GM23338 (cell line): ENCODE data around the gene EP300. TPM values are rescaled to one million over a fixed set of nuclear protein-coding genes. Genes with fewer than 3 reads are reported as not detected.
A peak's percentile ranks its signal among the peaks of the same experiment; 100 is the strongest.

Experiments
- ATAC-seq: fragments of 200-7000 bp; cut with Tn5 transposase; 3 replicates; pipeline ENCODE4 v1.9.1; 2020
- DNase-seq: peaks from one replicate; pipeline ENCODE4 v3.0.0-alpha.2; 2015; ENCODE audit warnings: low spot score
- H2AFZ ChIP-seq: fragments of 200-600 bp; sonication (generic); 2 replicates; pipeline ENCODE4 v1.8.0; 2016; ENCODE audit warnings: antibody characterized with exemption, mild to moderate bottlenecking, moderate library complexity
- H3F3A ChIP-seq: fragments of 200-600 bp; sonication (generic); replicated peaks from 2 replicates; pipeline ENCODE4 v1.8.0; 2017; ENCODE audit warnings: antibody characterized with exemption, mixed run types, low read depth
- H3K27ac ChIP-seq: fragments of 200-600 bp; sonication (generic); 2 replicates; pipeline ENCODE4 v1.6.1; 2016; ENCODE audit warnings: low read depth
- H3K27me3 ChIP-seq: fragments of 200-600 bp; sonication (generic); 2 replicates; pipeline ENCODE4 v1.8.0; 2016; ENCODE audit warnings: mild to moderate bottlenecking, mixed run types, moderate library complexity; ENCODE audit not compliant: insufficient read depth
- H3K36me3 ChIP-seq: fragments of 200-600 bp; sonication (generic); 2 replicates; pipeline ENCODE4 v1.8.0; 2016; ENCODE audit warnings: mild to moderate bottlenecking; ENCODE audit not compliant: insufficient read depth
- H3K4me1 ChIP-seq: fragments of 200-600 bp; sonication (generic); 2 replicates; pipeline ENCODE4 v1.8.0; 2016; ENCODE audit warnings: mild to moderate bottlenecking, moderate library complexity; ENCODE audit not compliant: insufficient read depth
- H3K4me2 ChIP-seq: fragments of 200-600 bp; sonication (generic); 2 replicates; pipeline ENCODE4 v1.7.1; 2017; ENCODE audit warnings: mixed run types
- H3K4me3 ChIP-seq: fragments of 200-600 bp; sonication (generic); 2 replicates; pipeline ENCODE4 v1.6.1; 2016; ENCODE audit warnings: mixed run types
- H3K79me2 ChIP-seq: fragments of 200-600 bp; sonication (generic); replicated peaks from 2 replicates; pipeline ENCODE4 v1.8.0; 2017; ENCODE audit warnings: mild to moderate bottlenecking; ENCODE audit not compliant: insufficient read depth
- H3K9me2 ChIP-seq: fragments of 200-600 bp; sonication (generic); 2 replicates; pipeline ENCODE4 v1.8.0; 2017; ENCODE audit not compliant: insufficient read depth
- H4K20me1 ChIP-seq: fragments of 200-600 bp; sonication (generic); replicated peaks from 2 replicates; pipeline ENCODE4 v1.8.0; 2017; ENCODE audit warnings: mild to moderate bottlenecking; ENCODE audit not compliant: insufficient read depth
- H3K27ac Mint-ChIP-seq: 2 replicates; pipeline ENCODE4 v1.8.0; 2020; ENCODE audit warnings: inconsistent platforms, mild to moderate bottlenecking, moderate library complexity, mixed read lengths
- H3K27me3 Mint-ChIP-seq: 3 replicates; pipeline ENCODE4 v1.8.0; 2022; ENCODE audit warnings: low read depth, mild to moderate bottlenecking, moderate library complexity, mixed read lengths, inconsistent platforms; ENCODE audit not compliant: insufficient read depth, poor library complexity
- H3K36me3 Mint-ChIP-seq: 3 replicates; pipeline ENCODE4 v1.8.0; 2021; ENCODE audit warnings: low read depth, mild to moderate bottlenecking, inconsistent platforms, moderate library complexity, mixed read lengths
- H3K4me1 Mint-ChIP-seq: 3 replicates; pipeline ENCODE4 v1.8.0; 2020; ENCODE audit warnings: mild to moderate bottlenecking, inconsistent platforms, mixed read lengths
- H3K4me3 Mint-ChIP-seq: 3 replicates; pipeline ENCODE4 v1.8.0; 2021; ENCODE audit warnings: moderate library complexity, mild to moderate bottlenecking, inconsistent platforms, mixed read lengths
- H3K9me3 Mint-ChIP-seq: 3 replicates; pipeline ENCODE4 v1.8.0; 2020; ENCODE audit warnings: moderate library complexity, mild to moderate bottlenecking, inconsistent platforms, mixed read lengths
- CREB1 ChIP-seq: fragments of 250-450 bp; sonication (Bioruptor Pico); IDR thresholded peaks from 2 replicates; pipeline ENCODE4 v1.5.0; 2020; ENCODE audit warnings: low read depth, mild to moderate bottlenecking, moderate library complexity
- CTCF ChIP-seq, 2 experiments: fragments of 200-600 bp in 1 of 2; sonication (generic) in 1 of 2; conservative IDR thresholded peaks; 2 replicates each; pipeline versions ENCODE4 v1.5.1 to v1.6.1; 2016 to 2017; ENCODE audit warnings: antibody characterized with exemption in 2 of 2, low read depth in 2 of 2, mild to moderate bottlenecking in 2 of 2, moderate library complexity in 1 of 2
- ETS1 ChIP-seq: IDR thresholded peaks from 2 replicates; pipeline ENCODE4 v1.6.1; 2016; ENCODE audit warnings: antibody characterized with exemption
- EZH2 ChIP-seq: fragments of 200-600 bp; sonication (generic); IDR thresholded peaks from one replicate; pipeline ENCODE4 v1.8.0; 2017; ENCODE audit warnings: antibody characterized with exemption, mild to moderate bottlenecking, low read depth; ENCODE audit not compliant: unreplicated experiment
- EZH2phosphoT487 ChIP-seq: fragments of 200-600 bp; sonication (generic); IDR thresholded peaks from one replicate; pipeline ENCODE4 v1.8.1; 2018; ENCODE audit warnings: antibody characterized with exemption; ENCODE audit not compliant: unreplicated experiment
- JUNB ChIP-seq: IDR thresholded peaks from one replicate; pipeline ENCODE4 v1.6.1; 2016; ENCODE audit warnings: antibody characterized with exemption; ENCODE audit not compliant: unreplicated experiment
- NANOG ChIP-seq: IDR thresholded peaks from 2 replicates; pipeline ENCODE4 v1.6.1; 2016; ENCODE audit warnings: antibody characterized with exemption, borderline replicate concordance
- POLR2AphosphoS5 ChIP-seq: IDR thresholded peaks from 2 replicates; pipeline ENCODE4 v1.6.1; 2016; ENCODE audit warnings: antibody characterized with exemption, low read depth
- REST ChIP-seq: IDR thresholded peaks from one replicate; pipeline ENCODE4 v1.6.1; 2018; ENCODE audit warnings: antibody characterized with exemption; ENCODE audit not compliant: unreplicated experiment
- STAT1 ChIP-seq: IDR thresholded peaks from one replicate; pipeline ENCODE4 v1.6.1; 2016; ENCODE audit warnings: antibody characterized with exemption; ENCODE audit not compliant: unreplicated experiment
- ZNF114 ChIP-seq: fragments of 250-450 bp; sonication (Bioruptor Pico); IDR thresholded peaks from 2 replicates; pipeline ENCODE4 v1.5.0; 2020; ENCODE audit warnings: mild to moderate bottlenecking, moderate library complexity
- ZNF331 ChIP-seq: fragments of 250-450 bp; sonication (Bioruptor Pico); IDR thresholded peaks from 2 replicates; pipeline ENCODE4 v1.5.0; 2020; ENCODE audit warnings: low read depth, mild to moderate bottlenecking, moderate library complexity
- polyA plus RNA-seq: library from polyadenylated mRNA; unstranded; fragments of >200 nt; fragmentation: Nextera tagmentation; extraction: Ambion mirVana; gene quantifications from 2 replicates; pipeline ENCODE4 v1.2.1, GENCODE V29; 2016
- total RNA-seq: library from RNA; depleted of rRNA; stranded (reverse); fragments of >200 nt; shearing (Covaris generic); gene quantifications from 2 replicates; pipeline ENCODE4 v1.2.3, GENCODE V29; 2014
- TF ChIP-seq, protein P1 (sequence below): fragments of 250-450 bp; sonication (Bioruptor Pico); IDR thresholded peaks from 2 replicates; pipeline ENCODE4 v1.5.0; 2020; ENCODE audit warnings: mild to moderate bottlenecking, moderate library complexity

The EP300 gene
- total and polyA plus RNA-seq, 2 experiments from 2014 or later, result 40.7 to 129 TPM

DNA sequence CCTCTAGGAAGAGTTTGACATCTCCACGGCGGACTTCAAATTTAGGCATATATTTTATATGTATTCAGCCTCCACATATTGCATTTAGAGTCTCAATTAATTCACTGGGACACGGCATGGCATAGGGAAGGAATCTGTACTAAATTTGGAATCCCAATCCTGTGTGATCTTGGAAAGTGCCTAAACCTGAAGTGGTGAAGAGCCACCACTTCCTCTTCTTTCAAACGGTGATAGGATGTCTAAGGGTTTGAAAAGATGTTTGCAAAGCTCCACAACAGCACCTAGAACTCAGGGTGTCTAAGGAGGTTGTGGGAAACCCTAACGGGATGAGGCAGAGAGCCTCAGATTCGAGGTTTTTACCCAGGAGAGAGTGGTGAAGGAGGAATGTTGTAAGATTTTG is 111.7 kb downstream of the EP300 start:
- H3K4me1 ChIP-seq, result no peaks in the 10 kb centered on the region
- no peaks in the 10 kb centered on the region for H3K9me3 Mint-ChIP-seq
- H3F3A ChIP-seq, result 0 out of 2 replicates have a peak, but pooled peaks cover 9% of the 10 kb centered on the region
- H3K36me3 ChIP-seq, result no peaks in the 10 kb centered on the region
- peak overlapping the region; percentile 43; the same call in 1 of the 3 replicates for H3K4me3 Mint-ChIP-seq
- H4K20me1 ChIP-seq, result no peaks in the 10 kb centered on the region
- H3K4me3 ChIP-seq, result no peak overlapping the region
- ATAC-seq (no peak), DNase-seq (no peak)
- H3K79me2 ChIP-seq, result peaks cover 21% of the 10 kb centered on the region
- H3K4me2 ChIP-seq, result no peak overlapping the region
- H3K36me3 Mint-ChIP-seq, result no peaks in the 10 kb centered on the region
- H3K27ac Mint-ChIP-seq, result no peak overlapping the region
- peaks cover 19% of the 10 kb centered on the region for H3K27me3 Mint-ChIP-seq
- peaks cover 5% of the 10 kb centered on the region for H3K27me3 ChIP-seq
- no peak overlapping the region for H2AFZ ChIP-seq
- TF ChIP-seq EZH2phosphoT487, result no peak
- no peak for TF ChIP-seq POLR2AphosphoS5
- TF ChIP-seq ZNF114, result no peak
- TF ChIP-seq, protein P1, sequence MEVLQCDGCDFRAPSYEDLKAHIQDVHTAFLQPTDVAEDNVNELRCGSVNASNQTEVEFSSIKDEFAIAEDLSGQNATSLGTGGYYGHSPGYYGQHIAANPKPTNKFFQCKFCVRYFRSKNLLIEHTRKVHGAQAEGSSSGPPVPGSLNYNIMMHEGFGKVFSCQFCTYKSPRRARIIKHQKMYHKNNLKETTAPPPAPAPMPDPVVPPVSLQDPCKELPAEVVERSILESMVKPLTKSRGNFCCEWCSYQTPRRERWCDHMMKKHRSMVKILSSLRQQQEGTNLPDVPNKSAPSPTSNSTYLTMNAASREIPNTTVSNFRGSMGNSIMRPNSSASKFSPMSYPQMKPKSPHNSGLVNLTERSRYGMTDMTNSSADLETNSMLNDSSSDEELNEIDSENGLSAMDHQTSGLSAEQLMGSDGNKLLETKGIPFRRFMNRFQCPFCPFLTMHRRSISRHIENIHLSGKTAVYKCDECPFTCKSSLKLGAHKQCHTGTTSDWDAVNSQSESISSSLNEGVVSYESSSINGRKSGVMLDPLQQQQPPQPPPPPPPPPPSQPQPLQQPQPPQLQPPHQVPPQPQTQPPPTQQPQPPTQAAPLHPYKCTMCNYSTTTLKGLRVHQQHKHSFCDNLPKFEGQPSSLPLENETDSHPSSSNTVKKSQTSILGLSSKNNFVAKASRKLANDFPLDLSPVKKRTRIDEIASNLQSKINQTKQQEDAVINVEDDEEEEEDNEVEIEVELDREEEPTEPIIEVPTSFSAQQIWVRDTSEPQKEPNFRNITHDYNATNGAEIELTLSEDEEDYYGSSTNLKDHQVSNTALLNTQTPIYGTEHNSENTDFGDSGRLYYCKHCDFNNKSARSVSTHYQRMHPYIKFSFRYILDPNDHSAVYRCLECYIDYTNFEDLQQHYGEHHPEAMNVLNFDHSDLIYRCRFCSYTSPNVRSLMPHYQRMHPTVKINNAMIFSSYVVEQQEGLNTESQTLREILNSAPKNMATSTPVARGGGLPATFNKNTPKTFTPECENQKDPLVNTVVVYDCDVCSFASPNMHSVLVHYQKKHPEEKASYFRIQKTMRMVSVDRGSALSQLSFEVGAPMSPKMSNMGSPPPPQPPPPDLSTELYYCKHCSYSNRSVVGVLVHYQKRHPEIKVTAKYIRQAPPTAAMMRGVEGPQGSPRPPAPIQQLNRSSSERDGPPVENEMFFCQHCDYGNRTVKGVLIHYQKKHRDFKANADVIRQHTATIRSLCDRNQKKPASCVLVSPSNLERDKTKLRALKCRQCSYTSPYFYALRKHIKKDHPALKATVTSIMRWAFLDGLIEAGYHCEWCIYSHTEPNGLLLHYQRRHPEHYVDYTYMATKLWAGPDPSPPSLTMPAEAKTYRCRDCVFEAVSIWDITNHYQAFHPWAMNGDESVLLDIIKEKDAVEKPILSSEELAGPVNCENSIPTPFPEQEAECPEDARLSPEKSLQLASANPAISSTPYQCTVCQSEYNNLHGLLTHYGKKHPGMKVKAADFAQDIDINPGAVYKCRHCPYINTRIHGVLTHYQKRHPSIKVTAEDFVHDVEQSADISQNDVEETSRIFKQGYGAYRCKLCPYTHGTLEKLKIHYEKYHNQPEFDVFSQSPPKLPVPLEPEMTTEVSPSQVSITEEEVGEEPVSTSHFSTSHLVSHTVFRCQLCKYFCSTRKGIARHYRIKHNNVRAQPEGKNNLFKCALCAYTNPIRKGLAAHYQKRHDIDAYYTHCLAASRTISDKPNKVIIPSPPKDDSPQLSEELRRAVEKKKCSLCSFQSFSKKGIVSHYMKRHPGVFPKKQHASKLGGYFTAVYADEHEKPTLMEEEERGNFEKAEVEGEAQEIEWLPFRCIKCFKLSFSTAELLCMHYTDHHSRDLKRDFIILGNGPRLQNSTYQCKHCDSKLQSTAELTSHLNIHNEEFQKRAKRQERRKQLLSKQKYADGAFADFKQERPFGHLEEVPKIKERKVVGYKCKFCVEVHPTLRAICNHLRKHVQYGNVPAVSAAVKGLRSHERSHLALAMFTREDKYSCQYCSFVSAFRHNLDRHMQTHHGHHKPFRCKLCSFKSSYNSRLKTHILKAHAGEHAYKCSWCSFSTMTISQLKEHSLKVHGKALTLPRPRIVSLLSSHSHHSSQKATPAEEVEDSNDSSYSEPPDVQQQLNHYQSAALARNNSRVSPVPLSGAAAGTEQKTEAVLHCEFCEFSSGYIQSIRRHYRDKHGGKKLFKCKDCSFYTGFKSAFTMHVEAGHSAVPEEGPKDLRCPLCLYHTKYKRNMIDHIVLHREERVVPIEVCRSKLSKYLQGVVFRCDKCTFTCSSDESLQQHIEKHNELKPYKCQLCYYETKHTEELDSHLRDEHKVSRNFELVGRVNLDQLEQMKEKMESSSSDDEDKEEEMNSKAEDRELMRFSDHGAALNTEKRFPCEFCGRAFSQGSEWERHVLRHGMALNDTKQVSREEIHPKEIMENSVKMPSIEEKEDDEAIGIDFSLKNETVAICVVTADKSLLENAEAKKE (CRISPR knock-in tag), result no peak
- TF ChIP-seq JUNB, result no peak
- TF ChIP-seq NANOG, result no peak
- no peak for TF ChIP-seq CTCF (conservative IDR thresholded peaks at IDR 0.05; ENCODE audit: low read depth in 2 of 2)
- no peak for TF ChIP-seq EZH2
- no peak for TF ChIP-seq ZNF331
- TF ChIP-seq STAT1, result no peak
- TF ChIP-seq ETS1, result no peak
- TF ChIP-seq REST, result no peak
- TF ChIP-seq CREB1 (CRISPR knock-in tag), result no peak
- no peaks in the 10 kb centered on the region for H3K9me2 ChIP-seq
- peaks cover 3% of the 10 kb centered on the region for H3K4me1 Mint-ChIP-seq
- no peak overlapping the region for H3K27ac ChIP-seq
